GM18870 (cell line): Measurements from ENCODE around the gene RBPJL.
"Not testable (repeated sequence)": the region's sequence is repeated elsewhere in the genome, so short reads cannot be mapped to it uniquely, and the experiment has no call there.

Experiments
- ATAC-seq: cut with Tn5 transposase; IDR thresholded peaks from one replicate; pipeline ENCODE4 v1.9.1; 2021; ENCODE audit warnings: moderate library complexity; ENCODE audit not compliant: unreplicated experiment

RBPJL gene

DNA sequence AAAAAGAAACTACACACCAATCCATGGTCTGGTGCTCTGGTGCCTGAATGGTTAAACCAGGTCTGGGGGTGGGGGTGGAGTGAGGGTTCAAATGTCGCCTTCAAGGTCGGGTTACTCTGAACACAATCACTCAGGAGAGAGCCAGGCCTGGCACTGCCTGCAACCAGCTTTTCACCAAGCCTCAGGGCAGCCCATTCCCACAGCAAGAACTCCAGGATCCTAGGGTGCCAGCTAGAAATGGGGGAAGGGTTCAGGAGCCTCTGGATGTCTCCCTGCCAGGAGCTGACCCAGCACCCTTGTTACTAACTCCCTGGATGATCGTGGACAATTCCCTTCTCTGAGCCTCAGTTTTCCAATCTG lies 34.9 kb downstream of the RBPJL start:
- no peak for ATAC-seq

DNA sequence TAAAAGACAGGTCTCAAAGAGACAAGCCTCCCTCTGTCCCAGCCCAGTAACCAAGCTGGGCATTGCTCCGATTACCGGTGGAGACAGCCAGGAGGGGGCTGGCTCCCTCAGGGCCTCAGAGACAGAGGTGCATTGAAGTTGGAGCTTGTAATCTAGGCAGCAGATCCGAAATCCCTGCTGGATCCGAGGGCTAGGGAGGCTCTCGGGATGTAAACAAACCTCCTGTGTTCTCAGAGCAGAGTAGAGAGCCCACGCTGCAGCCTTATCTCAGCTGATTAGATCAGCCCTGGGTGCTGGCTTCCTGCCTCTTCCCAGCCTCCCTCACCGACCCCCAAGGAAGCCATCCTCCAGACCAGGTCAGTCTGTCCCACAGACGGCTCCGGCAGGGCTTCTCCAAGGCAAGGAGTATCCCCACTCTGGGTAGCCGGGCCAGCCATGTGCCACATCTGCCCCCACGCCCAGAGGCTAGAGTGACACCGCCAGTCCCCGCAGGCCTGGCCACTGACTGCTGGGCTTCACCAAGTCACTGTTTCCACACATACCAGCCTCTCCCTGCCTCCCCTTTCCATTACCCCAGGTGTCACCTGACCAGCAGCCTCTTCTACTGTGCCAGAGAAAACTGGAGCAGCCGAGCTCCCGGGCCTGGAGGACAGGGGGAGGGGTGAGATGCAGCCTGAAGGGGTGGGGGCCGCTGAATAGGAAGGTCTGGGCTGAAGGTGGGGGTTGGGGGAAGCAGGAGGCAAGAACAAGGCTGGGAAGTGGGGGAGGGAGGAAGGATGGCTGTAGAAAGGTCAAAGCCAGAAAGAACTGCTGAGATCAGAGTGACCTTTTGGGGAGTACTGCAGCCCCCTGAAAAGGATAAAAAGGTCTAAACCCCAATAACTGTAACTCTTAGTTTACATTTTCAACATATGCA lies 35.6 kb downstream of the RBPJL start:
- ATAC-seq, result no peak

DNA sequence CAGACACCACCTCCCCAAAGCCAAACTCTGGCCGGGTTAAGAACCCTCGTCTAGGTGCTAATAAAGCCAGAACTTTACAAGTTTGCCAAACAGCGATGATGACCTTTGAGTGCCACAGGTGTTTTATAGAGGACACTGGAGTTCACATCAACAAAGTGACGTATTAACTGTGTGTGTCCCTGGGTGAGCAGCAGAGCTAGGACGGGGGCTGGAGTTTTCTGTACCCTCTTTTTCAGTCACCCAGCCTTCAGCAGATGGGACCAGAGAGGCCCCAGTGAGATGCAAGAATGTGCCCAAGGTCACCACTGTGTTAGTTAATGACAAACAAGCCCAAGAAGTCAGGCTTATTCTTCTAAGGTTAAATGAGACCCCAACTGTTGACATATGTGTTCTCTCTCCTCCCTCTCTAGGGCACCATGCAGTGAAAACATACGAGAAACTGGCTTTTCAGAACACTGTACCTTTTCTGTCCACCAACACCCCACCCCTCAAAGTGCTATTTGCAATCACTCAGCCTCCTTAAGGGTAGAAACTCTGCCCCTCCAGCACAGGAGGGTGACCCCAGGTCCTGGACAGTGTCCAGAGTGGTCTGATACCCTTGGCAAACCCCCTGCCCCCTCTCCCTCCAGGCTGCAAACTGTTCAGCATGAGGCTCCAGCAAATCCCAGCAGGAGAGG lies 36.4 kb downstream of the RBPJL start:
- ATAC-seq, result no peak

DNA sequence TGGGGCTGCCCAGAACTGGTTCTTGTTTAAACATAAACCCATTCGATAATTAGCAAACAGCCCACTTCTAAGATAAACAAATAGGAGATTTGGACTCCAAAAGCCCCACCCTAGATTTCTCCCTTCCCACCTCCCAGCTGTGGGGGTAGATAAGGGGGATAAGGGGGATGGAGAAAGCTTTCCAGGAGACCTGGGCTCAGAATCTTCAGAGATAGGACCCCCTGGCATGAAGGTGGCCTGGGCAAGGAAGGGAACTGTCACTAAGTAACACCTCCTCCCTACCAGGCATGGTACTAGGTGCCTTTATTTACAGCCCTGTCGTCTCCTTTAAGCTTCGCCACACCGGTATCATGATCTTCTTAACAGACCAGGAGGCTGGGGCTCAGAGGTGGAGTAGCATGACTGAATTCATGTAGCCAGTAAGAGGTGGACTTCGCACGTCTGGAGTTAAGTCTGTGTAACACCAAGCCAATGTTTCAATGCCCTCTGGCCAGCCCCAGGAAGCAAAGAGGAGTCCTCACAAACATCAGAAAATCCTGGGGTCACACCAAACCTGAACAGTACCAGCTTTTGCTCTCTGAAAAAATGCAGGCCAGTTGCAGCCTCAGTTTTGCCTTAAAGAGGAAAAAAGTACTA lies 37.0 kb downstream of the RBPJL start:
- ATAC-seq, result no peak

DNA sequence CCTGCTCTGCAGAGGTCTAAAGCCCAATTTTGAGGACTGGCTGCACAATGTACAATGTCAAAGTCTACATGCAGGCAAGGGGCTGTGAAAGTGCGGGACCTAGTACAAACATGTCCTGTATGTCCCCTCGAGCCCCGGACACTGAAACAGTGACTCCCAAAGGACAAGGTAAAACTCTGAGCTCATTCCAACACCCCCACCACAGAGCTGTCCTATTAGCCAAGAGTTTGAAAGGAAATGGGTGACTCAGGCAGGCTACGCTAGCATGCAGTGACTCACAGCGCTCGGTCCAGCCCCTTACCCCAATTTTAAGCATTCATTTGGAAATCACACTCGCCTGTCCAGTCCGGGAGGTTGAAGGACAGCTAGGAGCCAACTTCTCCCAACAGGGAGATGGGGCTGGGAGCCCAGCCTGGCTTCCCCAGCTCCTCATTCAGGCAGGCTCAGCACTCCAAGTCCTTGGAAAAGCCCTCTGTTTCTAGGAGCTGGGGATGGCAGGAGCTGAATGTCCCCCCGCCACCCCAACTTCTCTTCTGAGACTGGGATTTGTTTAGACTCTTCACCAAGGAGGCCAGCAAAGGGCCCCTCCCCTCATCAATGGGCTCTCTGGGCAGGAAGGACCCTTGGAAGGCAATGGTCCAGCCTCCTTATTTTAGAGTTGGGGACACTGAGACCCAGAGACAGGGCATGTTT lies 37.7 kb downstream of the RBPJL start:
- no peak for ATAC-seq

DNA sequence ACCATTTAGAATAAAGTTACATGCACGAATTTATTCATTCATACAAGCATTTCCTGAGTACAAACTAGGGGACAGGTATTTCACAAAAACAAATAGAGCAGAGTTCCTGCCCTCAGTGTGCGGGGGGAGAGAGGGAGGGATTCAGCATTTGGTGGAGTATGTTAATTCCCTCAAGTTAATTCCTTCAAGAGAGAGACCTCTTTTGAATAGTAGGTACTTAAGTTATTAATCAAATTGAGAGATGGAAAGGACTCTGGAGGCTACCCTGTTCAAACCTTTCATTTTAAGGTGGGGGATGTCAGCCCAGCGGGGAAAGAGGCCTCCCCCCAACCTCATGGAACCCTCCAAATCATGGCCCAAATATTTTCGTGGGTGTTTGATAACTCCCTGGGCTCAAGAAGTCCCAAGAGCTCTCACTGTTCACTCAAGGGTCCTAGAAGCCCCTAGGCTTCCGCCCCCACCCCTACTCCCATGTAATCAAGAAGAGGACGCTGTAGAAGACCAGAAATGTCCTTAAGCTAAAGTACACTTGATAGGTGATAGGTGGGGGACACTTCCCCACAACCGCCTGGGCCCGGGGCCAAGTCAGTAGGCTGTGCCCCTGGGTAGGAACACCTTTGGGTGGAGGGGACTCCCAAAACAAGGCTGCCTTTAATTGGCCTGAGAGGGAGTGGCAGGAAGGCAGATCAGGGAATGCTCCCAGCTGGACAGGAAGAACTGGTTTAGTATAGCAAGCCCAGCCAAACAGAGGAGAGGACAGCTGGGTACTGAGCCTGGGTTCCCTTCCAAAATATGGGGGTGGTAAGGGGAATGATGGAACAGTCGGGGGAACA lies 38.7 kb downstream of the RBPJL start:
- ATAC-seq, result no peak

DNA sequence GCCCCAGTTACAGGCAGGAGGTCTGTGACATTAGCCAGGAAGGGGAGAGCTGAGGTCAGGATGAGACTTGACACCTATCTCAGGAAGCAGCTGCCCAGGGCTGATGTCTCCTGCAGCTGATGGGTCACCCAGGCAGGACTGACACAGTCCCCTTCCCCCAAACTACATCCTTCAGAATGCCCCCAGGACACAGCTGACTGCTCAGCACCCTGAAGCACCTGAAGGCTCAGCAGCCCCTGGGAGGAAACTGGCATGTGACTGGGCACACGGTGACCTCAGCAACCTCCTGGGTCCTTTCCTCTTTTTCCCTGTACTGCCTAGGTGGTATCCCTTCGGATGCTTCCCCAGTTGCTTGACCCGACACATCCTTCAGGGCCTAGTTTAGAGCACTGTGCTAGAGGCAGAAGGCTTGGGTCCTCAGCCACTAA lies 39.7 kb downstream of the RBPJL start:
- no peak for ATAC-seq

DNA sequence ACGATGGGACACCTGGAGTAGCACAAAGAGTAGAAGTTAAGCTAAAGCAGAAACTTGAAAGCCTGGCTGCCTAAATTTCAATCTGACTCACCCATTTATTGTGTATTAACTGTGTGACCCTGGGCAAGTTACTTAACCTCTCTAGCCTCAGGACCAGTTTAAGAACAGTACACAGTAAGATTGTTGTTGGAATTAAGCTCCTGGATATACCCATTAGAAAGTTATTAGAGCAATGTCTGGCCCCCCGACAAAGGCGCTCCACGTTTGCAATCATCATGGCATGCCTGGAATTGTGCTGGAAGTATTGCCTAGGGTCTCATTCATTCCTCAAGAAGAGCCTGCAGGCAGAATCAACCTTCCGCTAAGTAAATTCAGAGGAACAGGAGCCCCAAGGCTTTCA lies 40.2 kb downstream of the RBPJL start:
- no peak for ATAC-seq

DNA sequence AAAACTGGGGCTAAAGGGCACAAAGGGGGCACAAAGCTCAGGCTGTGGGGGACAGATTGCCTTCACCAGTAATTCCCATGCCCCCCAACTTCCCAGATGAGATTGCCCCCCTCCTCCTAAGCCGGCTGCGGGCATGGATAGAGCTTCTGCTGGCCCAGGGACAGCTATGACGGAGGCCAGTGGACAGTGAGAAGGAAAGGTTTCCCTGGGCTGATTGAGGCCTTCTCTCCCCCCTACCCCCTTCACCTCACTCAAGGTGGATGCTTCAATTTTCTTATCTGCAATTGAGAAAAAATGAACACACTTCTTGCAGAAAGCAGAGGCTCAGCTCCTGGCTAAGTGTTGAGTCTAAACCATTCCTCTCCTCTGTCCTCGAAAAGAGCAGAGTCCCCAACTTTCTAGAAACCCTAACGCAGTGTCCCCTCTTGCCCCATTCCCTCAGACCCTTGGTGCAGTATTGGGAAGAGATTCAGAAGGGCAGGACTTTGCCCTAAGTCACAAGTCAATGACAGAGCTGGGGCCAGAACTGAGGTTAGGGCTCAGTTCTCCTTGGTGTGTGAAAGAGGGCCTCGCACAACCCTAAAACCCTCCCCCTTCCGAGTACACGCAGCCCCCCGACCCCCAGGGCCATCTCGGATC lies 40.8 kb downstream of the RBPJL start:
- ATAC-seq, result no peak

DNA sequence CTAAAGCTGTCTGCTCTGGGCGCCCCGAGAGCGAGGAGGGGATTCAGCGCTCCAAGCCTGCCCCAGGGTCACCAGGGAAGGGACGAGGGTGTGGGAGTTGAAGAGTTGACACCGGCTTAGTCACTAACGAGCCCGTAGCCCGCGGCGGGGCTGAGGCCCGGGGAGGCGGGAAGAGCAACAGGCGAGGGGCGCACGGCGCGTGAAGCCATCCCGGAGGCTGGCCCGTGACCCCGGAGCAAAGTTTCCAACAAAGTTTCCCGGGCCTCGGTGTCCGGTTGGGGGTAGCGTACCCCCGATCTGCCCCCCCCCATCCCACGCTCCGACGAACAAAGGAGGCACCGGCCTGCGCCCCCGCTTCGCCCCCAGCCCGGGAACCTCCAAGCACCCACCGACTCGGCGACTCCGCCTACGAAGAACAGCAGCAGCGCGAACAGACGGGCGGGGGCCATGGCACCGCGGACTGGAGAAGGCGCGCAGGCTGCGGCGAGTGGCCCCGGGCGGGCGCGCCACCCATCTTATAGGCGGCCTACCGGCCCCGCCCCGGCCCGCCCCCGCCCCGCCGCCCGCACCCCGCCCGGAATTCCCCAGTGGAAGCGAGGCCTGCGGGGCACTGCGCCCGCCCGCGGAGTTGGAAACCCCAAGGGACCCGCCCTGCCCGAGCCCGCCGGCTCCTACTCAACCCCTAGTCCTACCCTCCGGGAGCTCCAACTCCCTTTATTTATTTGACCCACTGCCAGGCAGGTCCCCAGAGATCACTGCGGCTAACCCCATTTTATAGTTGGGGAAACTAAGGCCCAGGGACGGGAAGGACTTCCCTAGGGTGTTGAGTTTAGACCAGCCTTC lies 41.5 kb downstream of the RBPJL start, which contains the start of gene SDC4:
Gene SDC4 (minus strand): TSS at position 489 of the 843 bp plus-strand sequence. CDS start 40 bp downstream, at position 449.
- ATAC-seq, result no peak

DNA sequence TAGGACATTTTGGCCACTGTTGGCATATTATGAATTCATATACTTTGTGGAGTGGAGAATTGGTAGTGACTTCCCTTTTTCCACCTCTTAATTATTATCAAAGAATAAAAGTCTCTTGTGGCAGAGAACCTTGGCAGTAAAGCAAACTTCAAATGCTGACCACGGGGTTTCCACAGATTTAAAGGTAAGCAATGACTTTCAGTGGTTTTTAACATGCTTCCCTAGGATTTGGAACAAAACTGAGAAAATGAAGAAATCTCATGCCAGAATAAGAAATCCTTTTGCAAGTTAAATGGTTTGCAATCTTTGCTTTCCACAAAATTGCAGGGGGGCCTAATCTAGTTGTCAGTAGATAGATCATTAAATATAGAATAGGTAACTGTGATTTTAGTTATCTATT lies 43.6 kb downstream of the RBPJL start:
- ATAC-seq, result no peak

DNA sequence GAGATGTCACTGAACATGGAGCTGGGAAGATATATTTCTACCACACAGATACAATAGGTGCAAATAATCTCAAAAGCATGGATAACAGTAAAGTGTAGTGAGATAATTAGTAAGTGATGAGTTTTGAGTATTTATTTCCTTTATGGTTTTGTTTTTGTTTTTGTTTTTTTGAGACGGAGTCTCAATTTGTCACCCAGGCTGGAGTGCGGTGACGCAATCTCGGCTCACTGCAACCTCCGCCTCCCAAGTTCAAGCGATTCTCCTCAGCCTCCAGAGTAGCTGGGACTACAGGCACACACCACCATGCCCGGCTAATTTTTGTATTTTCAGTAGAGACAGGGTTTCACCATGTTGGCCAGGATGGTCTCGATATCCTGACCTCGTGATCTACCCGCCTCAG lies 44.2 kb downstream of the RBPJL start:
- ATAC-seq, result not testable (repeated sequence)

DNA sequence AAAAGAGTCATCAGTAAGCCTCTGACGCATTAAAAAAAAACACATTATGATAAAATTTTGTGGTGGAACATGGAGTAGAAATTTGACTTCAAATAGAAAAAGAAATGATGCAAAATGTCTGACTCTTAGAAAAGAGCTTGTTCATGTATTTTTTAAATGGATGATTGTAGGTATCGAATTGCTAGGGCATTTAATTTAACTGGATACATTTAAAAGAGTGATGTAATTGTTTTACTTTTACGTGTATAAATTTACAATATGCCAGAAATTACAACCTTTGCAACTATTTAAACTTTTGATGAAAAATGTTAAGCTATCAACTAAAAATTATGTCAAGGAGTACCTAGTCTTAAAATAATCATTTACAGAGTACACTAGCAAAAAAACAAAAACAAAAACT lies 46.1 kb downstream of the RBPJL start:
- ATAC-seq, result no peak

DNA sequence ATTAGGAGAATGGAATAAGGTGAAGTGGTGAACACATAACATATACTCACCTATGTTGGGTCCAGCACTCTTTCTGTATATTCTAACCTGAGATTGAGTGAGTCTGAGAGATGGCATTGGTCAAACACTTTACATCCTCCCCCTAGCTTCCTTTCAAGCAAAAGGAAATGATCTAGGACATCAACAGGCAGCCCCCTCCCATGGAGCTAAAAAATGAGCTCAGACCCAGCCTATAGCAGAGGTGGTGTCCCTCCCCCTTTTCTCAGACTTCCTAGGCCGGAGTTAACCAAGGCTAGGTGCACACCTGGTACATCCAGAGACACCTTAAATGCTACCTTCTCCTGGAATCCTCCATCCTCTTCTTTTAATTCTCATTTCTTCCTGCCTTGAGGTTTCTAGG lies 47.1 kb downstream of the RBPJL start:
- ATAC-seq, result no peak

DNA sequence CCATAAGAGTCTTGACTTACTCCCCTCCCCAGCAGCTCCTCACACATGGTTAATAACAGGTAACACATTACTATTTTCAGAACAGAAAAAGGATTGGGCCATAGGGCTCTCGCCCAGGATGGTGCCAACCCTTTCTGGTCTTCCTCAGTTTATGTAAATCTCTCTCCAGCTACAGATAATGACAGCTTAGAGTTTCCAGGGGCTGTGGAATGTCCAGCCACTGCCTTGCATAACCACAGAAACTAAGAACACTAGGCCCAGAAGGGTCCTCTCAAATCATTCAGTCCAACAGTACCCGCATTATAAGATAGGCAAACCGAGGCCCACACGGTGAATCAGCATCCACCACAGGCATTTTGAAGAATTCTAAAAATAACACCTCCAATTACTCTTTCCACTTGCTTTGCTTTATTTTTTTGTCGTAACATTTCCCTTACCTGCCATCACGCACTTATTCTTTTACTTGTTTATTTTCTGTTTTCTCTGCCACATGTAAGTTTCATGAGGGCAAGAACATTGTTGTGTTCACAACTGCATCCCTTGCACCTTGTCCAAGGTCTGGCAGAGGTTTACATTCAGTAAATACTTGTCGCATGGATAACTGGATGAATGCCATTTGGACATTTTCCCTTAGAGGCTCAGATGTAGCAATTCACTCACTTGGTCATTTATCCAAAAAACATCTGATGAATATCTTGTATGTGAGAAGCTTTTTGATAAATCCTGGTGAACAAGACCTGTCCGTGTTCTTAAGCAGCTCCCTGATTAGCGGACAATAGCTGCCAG lies 48.0 kb downstream of the RBPJL start:
- no peak for ATAC-seq

DNA sequence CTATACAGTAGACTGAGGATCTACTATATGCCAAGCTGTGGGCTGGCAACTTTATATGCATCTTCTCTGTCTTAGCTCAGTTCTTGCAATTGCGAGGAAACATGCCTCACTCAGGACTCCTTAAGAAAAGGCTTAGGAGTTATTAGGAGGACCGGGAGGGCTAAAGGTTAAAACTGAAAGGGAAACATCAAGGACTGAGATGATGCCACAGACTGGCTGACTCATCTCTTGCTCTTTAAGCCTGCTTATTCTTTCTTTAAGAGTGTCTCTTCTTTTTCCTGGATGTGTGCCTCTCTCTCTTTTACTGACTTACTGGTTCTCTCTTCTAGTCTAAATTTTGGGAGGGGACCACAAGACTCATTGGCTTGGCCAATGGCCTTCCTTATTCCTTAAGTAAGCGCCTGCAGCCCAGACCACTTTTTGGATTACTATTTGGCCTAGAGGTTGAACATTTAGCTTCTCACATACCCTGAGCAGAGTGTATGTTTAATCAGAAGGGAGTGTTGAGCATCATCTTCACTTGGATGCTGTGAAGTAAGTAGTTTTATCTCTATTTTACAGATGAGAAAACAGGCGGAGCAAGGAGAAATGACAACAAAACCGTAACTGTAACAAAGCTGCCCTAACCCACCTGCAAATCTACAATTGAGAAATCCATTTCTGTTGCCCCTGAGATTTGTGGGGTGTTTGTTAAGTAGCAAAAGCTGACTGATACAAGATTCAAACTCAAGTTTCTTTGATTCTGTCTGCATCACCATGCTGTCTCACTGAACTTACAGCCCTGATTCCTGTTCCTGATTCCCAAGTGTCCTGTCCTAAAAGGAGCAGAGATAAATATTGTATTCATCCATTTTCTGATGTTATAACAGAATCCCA lies 48.8 kb downstream of the RBPJL start:
- no peak for ATAC-seq
